Erythroblast (primary cell): Measurements from ENCODE around the gene SARS1.

Experiments used
- GATA1 ChIP-seq: IDR thresholded peaks from 2 replicates; pipeline ENCODE4 v1.6.1; 2011; ENCODE audit warnings: low read depth, mild to moderate bottlenecking, control low read depth, low read length, moderate library complexity
- POLR2A ChIP-seq: IDR thresholded peaks from 2 replicates; pipeline ENCODE4 v1.6.1; 2011; ENCODE audit warnings: mild to moderate bottlenecking, low read length

DNA sequence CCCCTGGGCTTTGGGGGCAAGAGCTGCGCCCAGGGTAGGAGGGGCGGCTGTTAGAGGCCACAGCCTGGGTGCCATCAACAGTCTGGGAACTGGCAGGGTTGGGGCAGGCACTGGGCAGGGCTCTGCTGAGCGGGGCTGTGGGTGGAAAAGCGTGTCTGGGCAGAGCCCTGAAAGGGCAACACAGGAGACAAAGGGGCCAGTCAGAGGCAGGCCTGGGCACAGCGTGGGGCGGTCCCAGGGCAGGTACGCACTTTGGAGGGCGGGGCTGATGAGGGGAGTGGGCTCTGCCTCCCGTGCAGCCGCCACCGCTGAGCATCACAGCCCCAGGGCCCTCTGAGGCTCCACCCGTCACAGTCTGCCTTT lies 49.5 kb downstream of the SARS1 start:
- TF ChIP-seq POLR2A, result no peak
- TF ChIP-seq GATA1, result no peak
